DOHH2 (cell line): ENCODE measurements around the gene KDM5B.

Experiments used
- CTCF ChIP-seq: fragments of 200-600 bp; sonication (generic); IDR thresholded peaks from one replicate; pipeline ENCODE4 v1.5.1; 2014; ENCODE audit warnings: antibody characterized with exemption, mild to moderate bottlenecking, low read depth, low read length; ENCODE audit not compliant: poor library complexity, severe bottlenecking
- EZH2phosphoT487 ChIP-seq: fragments of 200-600 bp; sonication (generic); IDR thresholded peaks from 2 replicates; pipeline ENCODE4 v1.6.1; 2017; ENCODE audit warnings: borderline replicate concordance, mild to moderate bottlenecking, antibody characterized with exemption, low read length, moderate library complexity, mixed read lengths

GRCh38 chr1:202781180-202781579, 27.0 kb downstream of the KDM5B start:
- TF ChIP-seq CTCF (no peak), EZH2phosphoT487 (no peak)
